T-helper 2 cell treated with Interferon-gamma antibody and Interleukin-4, amounts not matched to agents 5 μg/mL and 100 μg/mL, for 36 hours (primary cell): ENCODE data around the gene TSHZ2.
"Not testable (repeated sequence)": the region's sequence is repeated elsewhere in the genome, so short reads cannot be mapped to it uniquely, and the experiment has no call there.

Source experiments
- DNase-seq: peaks from one replicate; pipeline ENCODE4 v3.0.0; 2021; ENCODE audit warnings: low spot score
- H3K27ac Mint-ChIP-seq: one replicate; pipeline ENCODE4 v1.8.0; 2021; ENCODE audit warnings: mild to moderate bottlenecking, mixed read lengths
- H3K27me3 Mint-ChIP-seq: one replicate; pipeline ENCODE4 v1.8.0; 2021; ENCODE audit warnings: low read depth, mixed read lengths
- H3K36me3 Mint-ChIP-seq: one replicate; pipeline ENCODE4 v1.8.0; 2021; ENCODE audit warnings: low read depth, mixed read lengths
- H3K4me1 Mint-ChIP-seq: one replicate; pipeline ENCODE4 v1.8.0; 2021; ENCODE audit warnings: low read depth, mixed read lengths
- H3K4me3 Mint-ChIP-seq: one replicate; pipeline ENCODE4 v1.8.0; 2022; ENCODE audit warnings: mild to moderate bottlenecking, moderate library complexity, mixed read lengths
- H3K9me3 Mint-ChIP-seq: one replicate; pipeline ENCODE4 v1.8.0; 2021; ENCODE audit warnings: mixed read lengths

TSHZ2 gene

GRCh38 chr20:53447316-53447715, 475.2 kb downstream of the TSHZ2 start:
- no peaks in the 10 kb centered on the region for H3K36me3 Mint-ChIP-seq
- no peak overlapping the region for H3K27ac Mint-ChIP-seq
- H3K4me3 Mint-ChIP-seq = no peak overlapping the region
- peaks cover 40% of the 10 kb centered on the region for H3K9me3 Mint-ChIP-seq
- DNase-seq = no peak
- H3K27me3 Mint-ChIP-seq = no peaks in the 10 kb centered on the region
- no peaks in the 10 kb centered on the region for H3K4me1 Mint-ChIP-seq

GRCh38 chr20:53448426-53448825, 476.3 kb downstream of the TSHZ2 start:
- no peak for DNase-seq
- H3K4me1 Mint-ChIP-seq = no peaks in the 10 kb centered on the region
- peaks cover 40% of the 10 kb centered on the region for H3K9me3 Mint-ChIP-seq
- H3K27ac Mint-ChIP-seq = no peak overlapping the region
- H3K36me3 Mint-ChIP-seq = no peaks in the 10 kb centered on the region
- H3K27me3 Mint-ChIP-seq = no peaks in the 10 kb centered on the region
- no peak overlapping the region for H3K4me3 Mint-ChIP-seq

- peaks cover 42% of the 10 kb centered on the region for H3K9me3 Mint-ChIP-seq
- no peaks in the 10 kb centered on the region for H3K36me3 Mint-ChIP-seq
- no peaks in the 10 kb centered on the region for H3K4me1 Mint-ChIP-seq
These were observed 476.7 kb downstream of the TSHZ2 start for GRCh38 chr20:53448875-53449274.

GRCh38 chr20:53453076-53453475, 480.9 kb downstream of the TSHZ2 start:
- H3K27ac Mint-ChIP-seq = no peak overlapping the region
- H3K36me3 Mint-ChIP-seq = peaks cover 1% of the 10 kb centered on the region
- no peak overlapping the region for H3K4me3 Mint-ChIP-seq
- H3K27me3 Mint-ChIP-seq = no peaks in the 10 kb centered on the region
- H3K9me3 Mint-ChIP-seq = peaks cover 39% of the 10 kb centered on the region
- H3K4me1 Mint-ChIP-seq = no peaks in the 10 kb centered on the region
- DNase-seq = no peak

More at GRCh38 chr20:53448875-53449274, 476.7 kb downstream of the TSHZ2 start:
- H3K27me3 Mint-ChIP-seq = no peaks in the 10 kb centered on the region
- H3K27ac Mint-ChIP-seq = no peak overlapping the region
- no peak for DNase-seq
- no peak overlapping the region for H3K4me3 Mint-ChIP-seq

DNA sequence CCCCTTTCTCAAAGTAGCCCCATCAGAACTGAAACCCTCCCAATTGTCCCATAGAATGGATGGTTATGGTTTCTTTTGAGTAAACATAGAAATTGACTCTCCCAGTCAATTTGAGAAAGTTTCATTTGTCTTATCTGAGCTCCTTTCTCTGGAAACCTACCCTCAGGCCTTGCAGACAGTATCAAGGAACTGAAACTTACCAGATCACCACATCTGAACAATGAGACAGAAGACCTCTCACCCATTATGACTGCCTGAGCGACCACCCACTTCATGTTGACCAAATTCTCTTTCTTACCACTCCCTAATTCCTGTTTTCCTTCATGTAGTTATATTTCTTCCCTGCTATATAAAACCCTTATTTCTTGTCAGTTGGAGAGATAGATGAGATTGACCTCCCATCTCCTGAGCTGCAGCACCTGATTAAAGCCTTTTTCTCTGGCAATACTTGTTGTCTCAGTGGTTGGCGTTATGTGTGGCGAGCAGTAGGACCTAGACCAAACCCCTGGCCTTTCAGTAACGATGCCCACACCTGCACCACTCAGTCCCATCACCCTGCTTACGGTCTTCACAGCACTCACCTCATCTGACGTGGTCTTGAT, 482.6 kb downstream of the TSHZ2 start:
- no peak overlapping the region for H3K4me3 Mint-ChIP-seq
- H3K36me3 Mint-ChIP-seq = peaks cover 1% of the 10 kb centered on the region
- H3K9me3 Mint-ChIP-seq = peaks cover 25% of the 10 kb centered on the region
- no peaks in the 10 kb centered on the region for H3K4me1 Mint-ChIP-seq
- DNase-seq = no peak
- no peaks in the 10 kb centered on the region for H3K27me3 Mint-ChIP-seq
- no peak overlapping the region for H3K27ac Mint-ChIP-seq

DNA sequence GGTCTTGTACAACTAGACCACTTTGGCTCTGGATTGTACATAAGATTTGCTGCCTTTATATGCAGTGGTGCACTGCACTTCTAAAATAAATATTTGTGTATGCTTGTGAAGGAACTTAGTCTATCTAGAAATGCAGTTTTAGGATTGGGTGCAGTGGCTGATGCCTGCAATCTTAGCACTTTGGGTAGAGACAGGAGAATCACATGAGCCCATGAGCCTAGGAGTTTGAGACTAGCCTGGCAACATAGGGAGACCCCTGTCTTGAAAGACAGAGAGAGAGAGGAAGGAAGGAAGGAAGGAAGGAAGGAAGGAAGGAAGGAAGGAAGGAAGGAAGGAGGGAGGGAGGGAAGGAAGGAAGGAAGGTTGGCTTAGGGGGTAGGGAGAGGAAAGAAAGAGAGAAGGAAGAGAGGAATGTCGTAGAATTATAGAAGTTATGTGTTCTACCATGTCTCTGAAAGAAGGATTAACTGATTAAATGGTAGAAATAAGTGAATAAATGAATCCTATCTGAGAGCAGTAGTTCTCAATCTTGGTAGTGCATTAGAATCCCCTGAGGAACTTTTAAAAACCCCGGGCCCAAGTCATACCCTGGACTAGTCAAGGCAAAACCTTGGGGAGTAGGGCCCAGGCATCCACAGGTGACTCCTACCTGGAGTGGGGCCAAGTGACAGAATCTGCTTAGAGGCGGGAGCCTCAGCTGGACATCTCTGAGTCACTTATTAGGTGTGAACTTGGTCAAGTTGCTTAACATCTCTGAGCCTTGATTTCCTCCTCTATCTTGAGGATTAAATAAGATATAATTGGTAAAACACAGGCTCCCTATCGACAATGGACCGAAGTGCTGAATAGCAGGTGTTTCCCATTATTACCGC, 491.2 kb downstream of the TSHZ2 start:
- Mint-ChIP-seq H3K27me3 (no peaks in the 10 kb centered on the region), H3K27ac (no peak overlapping the region), H3K4me1 (no peaks in the 10 kb centered on the region), H3K9me3 (no peaks in the 10 kb centered on the region), H3K4me3 (no peak overlapping the region), H3K36me3 (no peaks in the 10 kb centered on the region)
- no peak for DNase-seq

DNA sequence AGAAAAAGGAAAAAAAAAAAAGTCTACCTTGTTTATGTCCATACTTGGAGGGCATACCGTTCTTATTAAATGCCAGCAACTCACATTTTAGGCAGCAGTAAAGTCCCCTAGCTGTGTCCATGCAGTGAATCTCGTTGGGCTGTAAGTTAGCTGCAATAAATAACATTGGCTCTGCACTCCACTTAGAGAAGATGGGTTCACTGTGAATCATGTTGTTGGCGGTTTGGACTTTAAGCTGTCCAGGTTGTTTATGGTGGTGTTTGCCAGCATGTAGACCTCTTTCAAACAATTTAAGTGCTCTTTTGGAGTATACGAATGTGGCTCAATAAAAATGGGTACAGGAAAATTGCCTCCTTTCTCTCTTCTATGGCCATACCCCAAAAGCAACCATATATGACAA, 494.1 kb downstream of the TSHZ2 start:
- Mint-ChIP-seq H3K36me3 (no peaks in the 10 kb centered on the region), H3K27ac (no peak overlapping the region), H3K27me3 (no peaks in the 10 kb centered on the region), H3K4me1 (no peaks in the 10 kb centered on the region), H3K4me3 (no peak overlapping the region), H3K9me3 (no peaks in the 10 kb centered on the region)
- no peak for DNase-seq

DNA sequence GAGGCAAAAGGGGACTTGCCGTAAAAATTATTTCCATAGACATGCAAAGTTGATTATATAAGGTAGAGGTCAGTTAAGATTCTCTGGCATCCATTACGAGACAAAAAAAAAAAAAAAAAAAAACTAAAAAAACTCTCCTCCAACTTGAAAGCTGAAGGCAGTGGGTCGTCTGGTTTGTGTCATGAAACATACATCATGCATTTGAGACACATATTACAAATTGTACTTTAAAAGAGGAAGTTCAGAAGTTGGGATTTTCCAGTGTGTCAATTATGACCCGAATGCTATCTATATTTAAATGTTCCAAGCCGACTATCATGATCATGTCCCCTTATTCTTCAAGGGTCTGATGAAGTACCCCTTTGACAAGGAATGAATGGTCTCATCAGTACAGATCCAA, 496.4 kb downstream of the TSHZ2 start:
- H3K9me3 Mint-ChIP-seq = peaks cover 3% of the 10 kb centered on the region
- DNase-seq = no peak
- no peak overlapping the region for H3K27ac Mint-ChIP-seq

DNA sequence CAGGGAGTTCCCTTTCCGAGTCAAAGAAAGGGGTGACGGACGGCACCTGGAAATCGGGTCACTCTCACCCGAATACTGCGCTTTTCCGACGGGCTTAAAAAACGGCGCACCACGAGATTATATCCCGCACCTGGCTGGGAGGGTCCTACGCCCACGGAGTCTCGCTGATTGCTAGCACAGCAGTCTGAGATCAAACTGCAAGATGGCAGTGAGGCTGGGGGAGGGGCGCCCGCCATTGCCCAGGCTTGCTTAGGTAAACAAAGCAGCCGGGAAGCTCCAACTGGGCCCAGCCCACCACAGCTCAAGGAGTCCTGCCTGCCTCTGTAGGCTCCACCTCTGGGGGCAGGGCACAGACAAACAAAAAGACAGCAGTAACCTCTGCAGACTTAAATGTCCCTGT, 500.7 kb downstream of the TSHZ2 start:
- not testable (repeated sequence) for H3K27me3 Mint-ChIP-seq, H3K4me1 Mint-ChIP-seq, H3K9me3 Mint-ChIP-seq, DNase-seq, H3K36me3 Mint-ChIP-seq, H3K27ac Mint-ChIP-seq, H3K4me3 Mint-ChIP-seq

More for the DNA sequence above, 496.4 kb downstream of the TSHZ2 start:
- H3K4me3 Mint-ChIP-seq = no peak overlapping the region
- H3K36me3 Mint-ChIP-seq = no peaks in the 10 kb centered on the region
- H3K4me1 Mint-ChIP-seq = no peaks in the 10 kb centered on the region
- H3K27me3 Mint-ChIP-seq = no peaks in the 10 kb centered on the region

- H3K36me3 Mint-ChIP-seq = no peaks in the 10 kb centered on the region
- no peaks in the 10 kb centered on the region for H3K4me1 Mint-ChIP-seq
- no peak for DNase-seq
- no peaks in the 10 kb centered on the region for H3K9me3 Mint-ChIP-seq
- H3K27ac Mint-ChIP-seq = no peak overlapping the region
- no peak overlapping the region for H3K4me3 Mint-ChIP-seq
- H3K27me3 Mint-ChIP-seq = no peaks in the 10 kb centered on the region
These were observed 508.8 kb downstream of the TSHZ2 start for GRCh38 chr20:53480913-53481312.

GRCh38 chr20:53487461-53488200, 515.5 kb downstream of the TSHZ2 start:
- Mint-ChIP-seq H3K4me1 (no peaks in the 10 kb centered on the region), H3K27ac (no peak overlapping the region), H3K9me3 (no peaks in the 10 kb centered on the region), H3K4me3 (no peak overlapping the region), H3K27me3 (no peaks in the 10 kb centered on the region), H3K36me3 (no peaks in the 10 kb centered on the region)
- DNase-seq = no peak

GRCh38 chr20:53488775-53489272, 516.7 kb downstream of the TSHZ2 start:
- Mint-ChIP-seq H3K4me3 (no peak overlapping the region), H3K36me3 (no peaks in the 10 kb centered on the region), H3K27me3 (no peaks in the 10 kb centered on the region), H3K4me1 (no peaks in the 10 kb centered on the region), H3K9me3 (no peaks in the 10 kb centered on the region), H3K27ac (no peak overlapping the region)
- no peak for DNase-seq

- Mint-ChIP-seq H3K4me3 (no peak overlapping the region), H3K36me3 (no peaks in the 10 kb centered on the region), H3K9me3 (no peaks in the 10 kb centered on the region), H3K4me1 (no peaks in the 10 kb centered on the region), H3K27me3 (no peaks in the 10 kb centered on the region), H3K27ac (no peak overlapping the region)
- DNase-seq = no peak
These were observed 517.4 kb downstream of the TSHZ2 start for GRCh38 chr20:53489528-53489927.

DNA sequence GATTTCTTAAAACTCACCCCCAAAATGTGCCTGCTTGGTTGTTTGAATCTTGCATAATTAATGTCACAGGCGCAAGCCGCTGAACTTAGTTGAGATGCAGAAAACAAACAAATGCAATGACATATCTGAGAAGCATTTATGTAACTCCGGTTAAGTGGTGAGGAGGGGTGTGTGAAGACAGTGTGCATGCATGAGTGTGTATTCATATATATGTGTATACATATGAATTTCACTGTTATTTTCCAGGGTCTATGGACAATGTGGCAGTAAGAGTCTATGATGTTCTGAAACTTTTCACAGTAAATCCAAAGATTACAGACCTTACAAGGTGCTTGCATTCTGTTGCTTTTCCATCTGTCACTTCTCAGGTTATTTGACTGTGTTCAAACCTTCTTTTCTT, 518.5 kb downstream of the TSHZ2 start:
- Mint-ChIP-seq H3K4me3 (no peak overlapping the region), H3K9me3 (no peaks in the 10 kb centered on the region), H3K27ac (no peak overlapping the region), H3K4me1 (no peaks in the 10 kb centered on the region), H3K36me3 (no peaks in the 10 kb centered on the region), H3K27me3 (no peaks in the 10 kb centered on the region)
- no peak for DNase-seq
